ENCODE data around the gene SOWAHD.
A peak's percentile ranks its signal among the peaks of the same experiment; 100 is the strongest.

The SOWAHD gene

GRCh38 chrX:119753001-119753400 lies 5.4 kb upstream of the SOWAHD start:
- TF ChIP-seq CTCF (conservative IDR thresholded peaks at IDR 0.05; ENCODE audit: low read depth, low read length), result no peak
- H3K4me3 ChIP-seq (ENCODE audit: low read length), result no peak overlapping the region
- no peak for DNase-seq (ENCODE audit: low read depth)

- peak; percentile 55 for TF ChIP-seq CTCF (conservative IDR thresholded peaks at IDR 0.05; ENCODE audit: low read depth, low read length)
- no peak overlapping the region for H3K4me3 ChIP-seq (ENCODE audit: low read length)
- no peak for DNase-seq (ENCODE audit: low read depth)
These were observed 4.6 kb upstream of the SOWAHD start for GRCh38 chrX:119753639-119754257.

GRCh38 chrX:119755981-119756533 lies 2.3 kb upstream of the SOWAHD start:
- H3K4me3 ChIP-seq (ENCODE audit: low read length), result no peak overlapping the region
- no peak for TF ChIP-seq CTCF (conservative IDR thresholded peaks at IDR 0.05; ENCODE audit: low read depth, low read length)
- DNase-seq (ENCODE audit: low read depth), result no peak

- TF ChIP-seq CTCF (conservative IDR thresholded peaks at IDR 0.05; ENCODE audit: low read depth, low read length), result no peak
- H3K4me3 ChIP-seq (ENCODE audit: low read length), result no peak overlapping the region
- no peak for DNase-seq (ENCODE audit: low read depth)
These were observed 1.3 kb upstream of the SOWAHD start for GRCh38 chrX:119756926-119757635.

- H3K4me3 ChIP-seq (ENCODE audit: low read length), result no peak overlapping the region
- TF ChIP-seq CTCF (conservative IDR thresholded peaks at IDR 0.05; ENCODE audit: low read depth, low read length), result no peak
- no peak for DNase-seq (ENCODE audit: low read depth)
These were observed 776 bp upstream of the SOWAHD start for GRCh38 chrX:119757646-119757978.

- TF ChIP-seq CTCF (conservative IDR thresholded peaks at IDR 0.05; ENCODE audit: low read depth, low read length), result no peak
- DNase-seq (ENCODE audit: low read depth), result no peak
- H3K4me3 ChIP-seq (ENCODE audit: low read length), result peak overlapping the region; percentile 37
These were observed 401 bp downstream of the SOWAHD start for GRCh38 chrX:119758731-119759247.
